Effector CD8-positive, alpha-beta T cell (primary cell): ENCODE measurements around the gene SLC39A12.

Experiments
- DNase-seq: peaks from one replicate; lab custom pipeline; 2025; lab: John Stamatoyannopoulos, UW

The SLC39A12 gene

DNA sequence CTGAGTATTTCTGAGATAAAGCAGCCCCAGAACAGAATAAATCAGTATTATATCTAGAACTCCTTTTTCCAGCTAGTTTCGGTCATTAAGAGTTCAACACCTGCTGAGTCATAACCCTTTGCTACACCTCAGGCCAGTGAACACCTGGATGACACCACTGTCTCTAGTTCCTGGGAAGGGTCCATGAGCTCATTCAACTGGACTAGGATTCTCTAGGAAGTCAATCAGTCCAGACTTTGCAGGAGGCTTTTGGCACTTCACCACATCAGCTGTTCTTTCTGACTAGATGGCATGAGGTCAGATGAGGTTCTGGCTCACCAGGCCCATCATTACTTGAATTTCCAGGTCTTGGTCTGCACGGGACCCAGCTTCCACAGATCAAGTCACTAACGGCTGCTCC is 11.7 kb downstream of the SLC39A12 start:
- no peak for DNase-seq

GRCh38 chr10:17965649-17966235 is 14.0 kb downstream of the SLC39A12 start:
- no peak for DNase-seq

DNA sequence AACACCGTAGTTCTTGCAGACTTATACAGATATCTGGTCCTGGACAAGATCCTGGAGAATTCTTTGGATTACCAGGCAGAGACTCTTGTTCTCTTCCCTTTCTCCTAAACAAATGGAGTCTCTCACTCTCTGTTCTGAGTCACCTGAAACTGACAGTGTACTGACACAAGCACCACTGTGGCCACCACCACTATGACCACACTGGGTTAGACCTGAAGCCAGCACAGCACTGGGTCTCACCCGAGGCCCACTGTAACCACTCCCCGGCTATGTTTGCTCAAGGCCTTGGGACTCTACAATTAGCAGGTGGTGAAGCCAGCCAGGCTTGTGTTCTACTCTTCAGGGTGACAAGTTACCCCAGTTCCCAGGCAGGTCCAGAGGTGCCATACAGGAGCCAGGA is 22.8 kb downstream of the SLC39A12 start:
- DNase-seq: no peak

GRCh38 chr10:17980846-17981565 is 29.3 kb downstream of the SLC39A12 start:
- DNase-seq: no peak

GRCh38 chr10:17981766-17982380 is 30.2 kb downstream of the SLC39A12 start:
- no peak for DNase-seq

DNA sequence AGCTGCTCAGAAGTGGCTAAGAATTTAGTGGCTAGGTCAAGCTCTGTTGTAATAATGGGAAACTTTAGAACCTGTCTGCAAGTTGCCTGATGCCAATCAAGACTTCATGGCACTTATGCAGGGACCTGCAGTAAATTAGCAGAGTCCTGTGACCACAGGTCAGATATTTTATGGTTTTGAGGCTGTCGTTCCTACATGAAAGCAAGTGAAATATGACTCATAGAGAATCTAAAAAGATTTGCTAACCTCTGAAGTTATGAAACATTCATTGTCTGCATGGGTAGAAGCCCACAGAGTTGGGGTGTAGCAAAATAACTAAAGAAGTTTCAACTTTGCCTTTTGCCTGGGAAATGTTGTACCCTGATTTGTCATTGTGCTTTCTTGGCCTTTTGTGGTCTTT is 32.3 kb downstream of the SLC39A12 start:
- DNase-seq: no peak

DNA sequence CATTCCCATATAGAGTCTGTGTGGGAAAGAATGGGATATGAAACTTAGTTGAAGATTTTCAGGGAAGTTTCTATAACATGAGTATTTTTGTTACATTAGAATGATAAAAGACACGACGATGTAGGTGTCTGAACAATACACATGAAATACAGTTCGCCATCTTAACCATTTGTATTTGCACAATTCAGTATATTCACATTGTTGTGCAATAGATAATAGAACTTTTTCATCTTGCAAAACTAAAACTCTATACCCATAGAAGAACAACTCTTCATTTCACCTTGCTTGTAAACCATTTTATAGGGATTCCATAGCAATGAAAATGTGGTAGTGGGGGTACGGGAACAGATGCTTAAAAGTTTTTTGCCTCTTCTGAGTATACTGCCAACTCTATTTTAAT is 32.8 kb downstream of the SLC39A12 start:
- DNase-seq: no peak

DNA sequence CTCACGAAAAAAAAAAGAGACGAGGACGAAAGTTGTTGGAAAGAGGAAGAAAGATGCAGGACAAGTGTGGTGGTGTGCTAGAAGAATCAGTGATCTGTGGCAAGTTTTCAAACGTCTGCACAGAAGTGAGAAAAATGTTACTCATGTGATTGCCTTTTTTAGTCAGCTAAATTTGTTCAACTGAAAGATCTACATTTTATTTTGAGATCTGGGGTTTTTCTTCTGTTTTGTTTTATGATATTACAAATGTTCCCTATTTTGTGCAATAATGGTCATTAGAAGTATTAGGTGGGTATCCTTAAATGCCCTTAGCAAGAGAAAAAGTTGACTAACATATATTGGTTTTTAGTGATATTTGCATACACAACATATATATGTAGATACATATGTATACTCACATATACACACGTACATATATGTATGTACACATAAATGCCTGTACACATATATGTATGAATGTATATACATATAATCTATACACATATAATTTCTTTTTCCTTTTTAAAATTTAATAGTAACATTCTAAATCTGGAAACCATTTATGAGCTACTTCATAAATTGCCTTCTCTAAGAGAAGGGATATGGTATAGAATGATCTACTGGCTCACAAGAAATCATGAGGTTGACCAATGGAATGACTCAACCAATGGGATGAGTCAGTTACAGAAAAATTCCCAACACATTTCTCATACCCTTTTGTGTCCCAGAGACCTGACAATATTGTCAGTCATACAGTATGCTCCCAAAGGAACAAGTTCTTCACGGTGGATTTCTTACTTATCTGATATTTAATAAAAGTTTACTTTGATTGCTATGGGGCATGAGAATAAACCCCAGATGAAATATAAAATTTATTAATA is 38.4 kb downstream of the SLC39A12 start:
- DNase-seq: no peak

GRCh38 chr10:17992266-17992665 is 40.5 kb downstream of the SLC39A12 start:
- DNase-seq: no peak

DNA sequence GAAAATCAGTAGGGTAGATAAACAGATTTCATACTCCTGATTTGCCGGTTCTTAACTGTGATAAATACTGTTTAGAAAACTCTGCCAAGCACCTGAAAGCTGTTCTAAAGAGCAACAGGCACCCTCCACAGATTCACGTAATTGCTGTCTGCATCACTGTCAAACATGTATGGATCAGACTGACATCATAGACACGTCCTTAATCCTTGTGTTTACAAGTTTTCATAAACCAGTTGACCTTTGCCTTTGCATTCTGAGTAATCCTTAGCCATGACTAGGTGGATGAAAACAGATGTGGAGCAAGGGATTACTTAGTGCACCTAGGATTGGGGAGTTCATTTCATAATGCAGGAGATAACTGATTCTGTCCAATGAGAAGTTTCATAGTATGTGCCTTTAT is 41.6 kb downstream of the SLC39A12 start:
- DNase-seq: no peak

DNA sequence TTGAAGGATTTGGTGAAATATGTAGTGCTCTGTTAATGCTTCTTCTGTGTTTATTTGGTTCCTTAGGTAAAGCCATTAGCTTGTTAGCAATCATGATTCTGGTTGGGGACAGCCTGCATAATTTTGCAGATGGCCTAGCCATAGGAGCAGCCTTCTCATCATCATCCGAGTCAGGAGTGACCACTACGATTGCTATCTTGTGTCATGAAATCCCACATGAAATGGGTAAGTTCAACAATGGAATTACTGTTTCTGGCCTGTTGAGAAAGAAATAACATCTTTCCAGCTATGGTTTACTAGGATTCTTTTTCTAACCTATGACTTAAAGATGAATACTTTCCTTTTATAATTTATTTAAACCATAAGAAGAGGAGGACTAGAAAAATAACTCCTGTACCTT is 48.9 kb downstream of the SLC39A12 start:
- no peak for DNase-seq

- DNase-seq: no peak
These were observed 53.7 kb downstream of the SLC39A12 start for GRCh38 chr10:18005445-18005780.

DNA sequence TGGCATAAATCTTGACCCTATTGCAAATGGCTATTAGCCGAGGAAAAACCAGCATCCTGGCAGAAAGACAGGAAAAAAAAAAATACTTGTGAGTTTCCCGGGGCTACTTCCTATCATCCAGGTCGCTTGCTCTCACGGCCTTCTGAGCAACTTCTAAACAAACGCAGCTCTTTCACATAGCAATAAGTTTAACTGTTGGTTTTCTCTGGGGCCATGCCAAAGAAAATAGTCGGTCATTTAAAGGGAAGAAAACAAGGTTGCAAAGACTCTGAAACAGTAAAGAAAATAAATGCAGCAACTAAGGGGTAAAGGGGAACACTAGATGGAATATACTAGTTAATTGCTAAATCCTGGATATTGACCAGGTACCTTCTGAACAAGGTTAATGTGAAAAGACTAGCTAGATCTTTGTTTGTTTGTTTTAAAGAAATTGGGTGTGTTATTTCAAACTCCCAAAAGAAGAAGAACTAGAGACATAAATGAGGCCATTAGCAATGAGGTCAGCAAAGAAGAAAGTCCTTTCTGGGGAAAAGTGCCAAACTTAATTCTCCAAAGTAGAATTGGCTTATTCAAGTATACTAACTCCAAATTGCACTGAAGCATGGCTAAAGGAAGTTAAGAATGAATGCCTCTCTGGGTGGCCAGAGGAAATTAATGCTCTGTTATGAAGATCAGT is 54.2 kb downstream of the SLC39A12 start:
- DNase-seq: no peak

- DNase-seq: no peak
These were observed 57.3 kb downstream of the SLC39A12 start for GRCh38 chr10:18008986-18009385.

GRCh38 chr10:18010050-18010449 is 58.3 kb downstream of the SLC39A12 start:
- DNase-seq: no peak

DNA sequence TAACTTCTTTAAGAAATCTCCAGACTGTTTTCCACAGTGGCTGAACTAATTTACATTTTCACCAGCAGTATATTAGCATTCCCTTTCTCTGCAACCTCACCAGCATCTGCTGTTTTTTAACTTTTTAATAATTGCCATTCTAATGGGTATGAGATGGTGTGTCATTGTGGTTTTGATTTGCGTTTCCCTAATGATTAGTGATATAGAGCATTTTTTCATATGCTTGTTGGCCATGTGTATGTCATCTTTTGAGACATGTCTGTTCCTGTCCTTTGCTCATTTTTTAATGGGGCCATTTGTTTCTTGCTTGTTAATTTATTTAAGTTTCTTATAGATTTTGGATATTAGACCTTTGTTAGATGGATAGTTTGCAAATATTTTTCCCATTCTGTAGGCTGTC is 68.8 kb downstream of the SLC39A12 start:
- no peak for DNase-seq

GRCh38 chr10:18021725-18022480 is 70.2 kb downstream of the SLC39A12 start:
- no peak for DNase-seq

- DNase-seq: no peak
These were observed 91.7 kb downstream of the SLC39A12 start for GRCh38 chr10:18043148-18044006.

- no peak for DNase-seq
These were observed 93.4 kb downstream of the SLC39A12 start for GRCh38 chr10:18044976-18045720.

- DNase-seq: no peak
These were observed 104.9 kb downstream of the SLC39A12 start for GRCh38 chr10:18056583-18056982.
